Measurements from ENCODE around the gene ABCC3. TPM values are rescaled to one million over a fixed set of nuclear protein-coding genes. Genes with fewer than 3 reads are reported as not detected.

ABCC3 gene
- total RNA-seq, 1 donor from 2014 or later, result 13.3 TPM

DNA sequence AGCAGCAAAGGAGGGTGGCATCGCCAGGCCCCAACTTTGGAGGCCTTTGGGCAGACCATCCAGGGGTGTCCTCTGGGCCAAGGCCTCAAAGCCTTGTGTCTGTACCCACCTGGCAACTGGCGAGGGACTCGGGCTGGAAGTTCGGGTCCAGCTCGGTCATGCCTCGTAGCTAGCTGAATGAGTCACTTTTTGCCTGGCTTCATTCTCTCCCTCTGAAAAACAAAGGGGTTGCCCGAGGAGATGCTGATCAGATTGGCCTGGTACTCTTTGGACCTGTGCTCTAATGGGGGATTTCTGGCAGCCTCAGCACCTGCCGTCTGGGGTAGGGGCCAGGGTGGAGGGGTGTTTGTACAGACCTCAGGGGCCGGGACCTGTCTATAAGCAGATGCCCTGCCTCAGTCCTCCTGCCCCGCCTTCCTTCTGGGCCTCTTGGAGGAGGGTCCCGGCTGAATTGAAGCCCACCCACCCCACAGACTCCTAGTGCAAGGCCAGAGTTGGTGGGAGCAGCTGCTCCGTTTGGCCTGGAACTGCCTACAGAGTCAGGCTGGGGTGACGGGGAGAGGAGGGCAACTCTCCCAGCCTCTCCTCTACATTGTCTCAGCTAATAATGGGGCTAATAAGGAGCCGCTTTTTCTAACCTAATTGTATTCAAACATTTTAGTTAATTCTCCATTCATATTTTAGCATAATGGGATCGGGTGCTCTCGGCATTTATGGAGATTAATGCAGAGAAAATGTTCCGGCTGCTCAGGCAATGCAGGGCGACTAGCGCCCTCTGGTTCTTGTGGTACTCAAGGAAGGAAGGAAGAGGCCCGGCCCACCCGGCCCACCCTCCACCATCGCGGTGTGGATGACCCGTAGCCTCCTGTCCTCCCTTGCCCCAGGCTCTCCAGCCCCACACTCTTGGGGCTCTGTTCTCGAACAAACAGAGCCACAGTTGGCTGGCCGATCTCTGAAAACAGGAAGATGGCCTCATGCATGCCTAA lies 21.4 kb upstream of the ABCC3 start:
- no peak overlapping the region for H3K27ac Mint-ChIP-seq
- H3K4me3 Mint-ChIP-seq, result no peak overlapping the region
- no peak for DNase-seq (ENCODE audit: extremely low spot score, unreplicated experiment)
- H3K36me3 Mint-ChIP-seq, result peaks cover 3% of the 10 kb centered on the region
- peaks cover 9% of the 10 kb centered on the region for H3K27me3 Mint-ChIP-seq
- no peaks in the 10 kb centered on the region for H3K9me3 Mint-ChIP-seq
- peaks cover 17% of the 10 kb centered on the region for H3K4me1 Mint-ChIP-seq (ENCODE audit: unreplicated experiment)
- TF ChIP-seq, protein P1, sequence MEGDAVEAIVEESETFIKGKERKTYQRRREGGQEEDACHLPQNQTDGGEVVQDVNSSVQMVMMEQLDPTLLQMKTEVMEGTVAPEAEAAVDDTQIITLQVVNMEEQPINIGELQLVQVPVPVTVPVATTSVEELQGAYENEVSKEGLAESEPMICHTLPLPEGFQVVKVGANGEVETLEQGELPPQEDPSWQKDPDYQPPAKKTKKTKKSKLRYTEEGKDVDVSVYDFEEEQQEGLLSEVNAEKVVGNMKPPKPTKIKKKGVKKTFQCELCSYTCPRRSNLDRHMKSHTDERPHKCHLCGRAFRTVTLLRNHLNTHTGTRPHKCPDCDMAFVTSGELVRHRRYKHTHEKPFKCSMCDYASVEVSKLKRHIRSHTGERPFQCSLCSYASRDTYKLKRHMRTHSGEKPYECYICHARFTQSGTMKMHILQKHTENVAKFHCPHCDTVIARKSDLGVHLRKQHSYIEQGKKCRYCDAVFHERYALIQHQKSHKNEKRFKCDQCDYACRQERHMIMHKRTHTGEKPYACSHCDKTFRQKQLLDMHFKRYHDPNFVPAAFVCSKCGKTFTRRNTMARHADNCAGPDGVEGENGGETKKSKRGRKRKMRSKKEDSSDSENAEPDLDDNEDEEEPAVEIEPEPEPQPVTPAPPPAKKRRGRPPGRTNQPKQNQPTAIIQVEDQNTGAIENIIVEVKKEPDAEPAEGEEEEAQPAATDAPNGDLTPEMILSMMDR (conservative IDR thresholded peaks at IDR 0.05), result peak; percentile 14

DNA sequence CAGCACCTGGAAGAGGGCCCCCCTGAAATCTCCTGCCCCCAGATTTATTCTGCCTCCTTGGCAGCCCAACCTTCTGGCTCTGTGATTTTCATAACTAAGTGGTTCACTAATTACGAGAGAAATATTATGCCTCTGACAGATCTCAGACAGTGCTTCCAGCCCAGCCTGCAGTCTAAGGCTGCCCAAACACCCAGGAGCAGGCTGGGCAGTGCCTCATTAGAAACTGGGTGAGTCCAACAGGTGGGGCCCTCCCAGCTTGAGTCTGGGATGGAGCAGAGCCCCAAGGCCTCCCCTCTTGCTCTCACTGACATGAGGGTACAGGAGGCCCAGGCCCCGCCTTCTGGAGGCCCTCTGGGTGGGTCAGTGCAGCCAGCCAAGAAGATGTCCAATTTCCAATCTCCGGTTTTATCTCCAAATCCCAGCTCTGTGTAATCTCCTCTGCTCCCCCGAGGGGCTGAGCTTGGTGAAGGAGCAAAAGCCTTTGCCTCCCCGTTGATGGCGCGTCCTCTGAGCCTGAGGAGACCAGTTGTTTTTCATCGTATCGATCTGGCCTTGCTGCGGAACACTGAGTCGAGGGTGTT lies 20.1 kb upstream of the ABCC3 start:
- Mint-ChIP-seq H3K36me3 (no peaks in the 10 kb centered on the region), H3K27ac (peak overlapping the region; percentile 20), H3K9me3 (no peaks in the 10 kb centered on the region), H3K27me3 (peaks cover 5% of the 10 kb centered on the region), H3K4me3 (no peak overlapping the region), H3K4me1 (ENCODE audit: unreplicated experiment) (peaks cover 17% of the 10 kb centered on the region)
- TF ChIP-seq, protein P1 (conservative IDR thresholded peaks at IDR 0.05), result no peak
- no peak for DNase-seq (ENCODE audit: extremely low spot score, unreplicated experiment)

DNA sequence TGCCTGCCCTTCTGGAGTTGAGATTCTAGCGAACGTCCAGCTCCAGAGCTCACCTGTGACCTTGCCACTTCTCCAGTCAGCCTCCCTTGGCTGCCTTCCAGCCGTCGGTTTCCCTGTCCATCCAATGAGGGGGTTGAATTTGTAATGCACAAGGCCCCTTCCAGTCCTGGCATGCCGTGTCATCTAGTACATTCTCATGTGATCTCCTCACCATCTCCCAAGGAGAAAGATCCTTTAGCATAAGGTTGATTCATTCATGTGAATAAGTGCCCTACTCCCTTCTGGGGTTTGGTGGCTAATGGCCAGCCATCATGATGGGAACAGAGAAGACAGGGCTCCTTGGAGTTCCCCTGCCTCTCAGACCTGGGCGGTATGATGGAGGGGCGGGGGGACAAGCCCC lies 18.9 kb upstream of the ABCC3 start:
- Mint-ChIP-seq H3K9me3 (no peaks in the 10 kb centered on the region), H3K27me3 (peaks cover 3% of the 10 kb centered on the region), H3K4me1 (ENCODE audit: unreplicated experiment) (peaks cover 19% of the 10 kb centered on the region), H3K27ac (no peak overlapping the region), H3K36me3 (no peaks in the 10 kb centered on the region), H3K4me3 (no peak overlapping the region)
- DNase-seq (ENCODE audit: extremely low spot score, unreplicated experiment), result no peak
- TF ChIP-seq, protein P1 (conservative IDR thresholded peaks at IDR 0.05), result no peak

DNA sequence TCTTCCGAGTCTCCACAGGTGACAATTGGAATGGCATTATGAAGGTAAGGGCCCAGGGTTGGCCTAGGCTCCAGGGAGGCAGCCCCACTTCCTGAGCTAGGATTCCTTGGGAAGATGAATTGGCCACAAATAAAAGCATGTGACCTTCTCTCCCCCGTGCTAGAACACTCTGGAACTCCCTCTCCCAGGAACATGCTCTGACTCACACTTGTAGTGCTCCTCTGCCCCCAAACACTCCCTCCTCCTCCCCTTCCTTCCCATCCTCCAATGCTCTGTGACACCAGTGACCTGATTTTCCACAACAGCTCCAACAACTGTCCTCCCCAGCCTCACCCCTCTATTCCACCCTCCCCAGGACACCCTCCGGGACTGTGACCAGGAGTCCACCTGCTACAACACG lies 16.4 kb upstream of the ABCC3 start:
- H3K27me3 Mint-ChIP-seq, result peaks cover 8% of the 10 kb centered on the region
- TF ChIP-seq, protein P1 (conservative IDR thresholded peaks at IDR 0.05), result no peak
- no peak overlapping the region for H3K4me3 Mint-ChIP-seq
- H3K9me3 Mint-ChIP-seq, result no peaks in the 10 kb centered on the region
- no peak for DNase-seq (ENCODE audit: extremely low spot score, unreplicated experiment)
- peaks cover 26% of the 10 kb centered on the region for H3K4me1 Mint-ChIP-seq (ENCODE audit: unreplicated experiment)
- H3K36me3 Mint-ChIP-seq, result no peaks in the 10 kb centered on the region
- no peak overlapping the region for H3K27ac Mint-ChIP-seq

DNA sequence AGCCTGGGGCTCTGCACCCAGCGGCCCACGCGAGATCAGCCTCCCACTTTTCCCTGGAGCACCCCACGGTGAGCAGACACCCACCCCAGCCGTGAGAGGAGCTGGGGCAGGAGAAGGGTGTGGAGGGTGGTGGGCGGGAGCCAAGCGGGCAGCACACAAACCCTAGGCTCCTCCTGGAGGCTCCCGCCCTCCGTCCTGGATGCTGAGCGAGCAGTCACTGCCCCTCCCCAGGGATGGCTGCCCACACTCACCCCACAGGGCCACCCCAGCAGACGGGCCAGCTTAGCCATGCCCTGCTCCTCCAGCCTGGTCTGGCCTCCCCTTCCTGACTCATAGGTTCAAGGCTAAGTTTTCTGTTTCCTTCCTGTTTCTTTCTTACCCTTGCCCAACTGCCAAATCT lies 15.7 kb upstream of the ABCC3 start:
- Mint-ChIP-seq H3K27ac (no peak overlapping the region), H3K4me1 (ENCODE audit: unreplicated experiment) (peaks cover 26% of the 10 kb centered on the region), H3K27me3 (peaks cover 8% of the 10 kb centered on the region), H3K9me3 (no peaks in the 10 kb centered on the region), H3K4me3 (no peak overlapping the region), H3K36me3 (no peaks in the 10 kb centered on the region)
- no peak for DNase-seq (ENCODE audit: extremely low spot score, unreplicated experiment)
- TF ChIP-seq, protein P1 (conservative IDR thresholded peaks at IDR 0.05), result no peak
